NCI-H510A treated with DMSO at 0.1 percent for 48 hours (cell line): ENCODE measurements around the gene KLHL29.

Experiments
- DNase-seq: peaks from one replicate; lab custom pipeline; 2025; lab: John Stamatoyannopoulos, UW

Gene KLHL29

GRCh38 chr2:23593752-23594459 lies 208.9 kb downstream of the KLHL29 start:
- peak; percentile 62 for DNase-seq

DNA sequence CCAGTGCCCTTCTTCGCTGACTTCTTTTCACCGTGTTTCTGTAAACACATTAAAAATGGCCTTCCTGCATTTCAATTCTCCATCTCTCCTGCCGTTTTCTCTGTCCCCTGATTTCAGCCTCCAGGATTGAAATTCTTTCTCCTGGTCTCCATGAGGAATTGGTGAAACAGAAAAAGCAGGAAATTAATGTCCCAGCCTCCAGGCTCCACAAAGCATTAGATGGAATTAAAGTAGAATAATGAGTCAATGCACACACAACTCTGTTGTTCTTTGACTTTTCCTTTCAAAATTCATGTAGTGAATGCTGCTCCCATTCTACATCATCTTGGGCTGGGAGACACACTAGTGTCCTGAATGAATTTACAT lies 209.5 kb downstream of the KLHL29 start:
- no peak for DNase-seq

- DNase-seq, result no peak
Measured at GRCh38 chr2:23595021-23595420, 210.0 kb downstream of the KLHL29 start.

GRCh38 chr2:23595601-23596251 lies 210.7 kb downstream of the KLHL29 start:
- peak; percentile 55 for DNase-seq

- DNase-seq, result no peak
Measured at GRCh38 chr2:23596316-23596885, 211.4 kb downstream of the KLHL29 start.

DNA sequence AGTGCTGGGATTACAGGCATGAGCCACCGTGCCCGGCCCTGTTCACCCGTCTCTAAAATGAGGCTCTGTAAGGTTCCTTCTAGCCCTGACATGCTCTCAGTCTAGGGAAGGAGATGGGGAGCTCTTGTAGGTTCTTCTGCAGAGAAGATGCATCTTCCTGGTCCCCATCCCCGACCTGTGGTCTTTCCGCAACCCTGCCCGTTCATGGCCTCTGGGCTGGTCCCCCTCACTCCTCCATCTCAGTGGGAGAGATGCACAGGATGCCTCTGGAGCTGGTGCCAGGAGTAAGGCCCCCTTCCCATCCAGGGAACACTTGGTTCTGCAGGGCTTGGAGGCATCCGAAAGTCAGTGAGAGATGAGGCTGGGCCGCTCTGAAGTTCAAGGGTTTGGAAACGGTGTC lies 212.7 kb downstream of the KLHL29 start:
- no peak for DNase-seq

DNA sequence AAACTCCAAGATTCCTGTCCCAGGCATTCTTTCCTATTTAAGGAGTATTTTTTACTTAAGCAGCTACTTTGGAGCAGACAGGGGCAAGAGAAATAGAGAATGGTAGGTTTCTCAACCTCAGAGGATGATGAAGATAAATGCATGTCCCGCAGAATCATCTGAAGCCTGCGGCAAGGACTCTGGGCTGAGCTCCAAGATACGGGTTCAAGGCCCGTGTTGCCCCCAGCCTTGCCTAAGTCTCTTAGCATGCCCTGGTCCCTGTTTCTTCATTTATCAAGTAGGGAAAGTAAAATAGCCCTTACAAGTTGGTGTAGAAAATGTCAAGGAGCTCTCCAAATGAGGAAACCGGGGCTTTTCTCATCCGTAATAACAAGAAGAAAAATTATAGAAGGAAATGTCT lies 214.0 kb downstream of the KLHL29 start:
- DNase-seq, result no peak

DNA sequence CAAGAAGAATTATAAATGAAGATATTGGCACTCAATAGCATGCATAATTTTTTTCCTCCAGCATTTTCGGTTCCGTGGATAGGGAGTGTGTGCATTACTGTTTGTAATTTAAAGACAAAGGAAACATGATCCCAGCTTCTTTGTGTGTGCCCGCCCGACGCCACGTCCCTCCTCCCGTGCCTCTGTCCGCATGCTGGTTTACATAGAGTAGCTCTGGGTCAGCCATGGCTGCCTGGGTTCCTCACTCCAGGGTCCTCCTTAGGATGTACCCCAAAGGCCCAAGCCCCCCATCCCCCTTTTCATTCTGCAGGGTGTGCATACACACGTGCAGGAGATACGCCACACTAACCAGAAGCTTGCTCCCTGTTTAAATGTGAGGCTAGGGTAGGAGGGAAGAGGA lies 214.7 kb downstream of the KLHL29 start:
- peak; percentile 80 for DNase-seq

DNA sequence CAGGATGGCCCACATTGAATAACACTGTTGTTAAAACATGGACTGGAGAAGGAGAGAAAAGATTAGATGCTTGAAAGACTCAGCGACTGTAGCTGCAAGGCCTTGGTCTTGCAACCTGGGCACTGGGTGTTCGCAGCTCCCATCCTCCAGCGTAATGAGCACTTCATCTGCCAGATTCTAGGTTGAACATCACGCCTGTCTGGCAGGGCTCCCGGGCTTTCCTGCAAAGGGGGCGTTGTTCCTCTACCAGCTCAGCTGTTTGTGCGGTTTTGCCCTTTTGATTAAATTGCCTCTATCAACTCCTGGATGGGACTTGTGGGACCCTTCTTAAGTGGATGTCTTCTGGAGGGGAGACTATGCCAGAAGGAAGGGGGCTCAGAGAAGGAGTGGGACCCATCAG lies 215.4 kb downstream of the KLHL29 start:
- no peak for DNase-seq

- DNase-seq, result no peak
Measured at GRCh38 chr2:23601301-23601965, 216.5 kb downstream of the KLHL29 start.

- DNase-seq, result no peak
Measured at GRCh38 chr2:23602116-23602515, 217.1 kb downstream of the KLHL29 start.

GRCh38 chr2:23603156-23603555 lies 218.2 kb downstream of the KLHL29 start:
- DNase-seq, result no peak

DNA sequence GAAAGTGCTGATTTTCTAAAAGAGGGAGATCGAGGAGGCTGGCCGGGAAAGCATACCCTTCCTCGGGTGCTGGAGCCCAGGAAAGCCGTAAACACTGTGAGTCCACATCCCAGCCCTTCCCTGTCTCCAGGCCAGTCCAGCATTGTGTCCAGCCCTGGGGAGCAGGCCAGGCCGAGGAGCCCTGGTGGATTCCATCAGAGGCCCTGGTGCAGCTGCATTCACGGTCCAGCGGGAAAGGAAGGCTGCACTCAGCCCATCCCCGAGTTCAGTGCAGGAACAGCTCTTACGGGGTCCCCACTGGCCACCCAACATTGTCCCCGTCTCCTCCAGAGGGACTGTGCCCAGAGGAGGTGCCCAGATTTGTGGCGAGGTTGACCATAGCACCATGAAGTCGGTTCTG lies 218.6 kb downstream of the KLHL29 start:
- DNase-seq, result no peak

- DNase-seq, result no peak
Measured at GRCh38 chr2:23604731-23605130, 219.8 kb downstream of the KLHL29 start.

GRCh38 chr2:23605236-23605635 lies 220.3 kb downstream of the KLHL29 start:
- no peak for DNase-seq

DNA sequence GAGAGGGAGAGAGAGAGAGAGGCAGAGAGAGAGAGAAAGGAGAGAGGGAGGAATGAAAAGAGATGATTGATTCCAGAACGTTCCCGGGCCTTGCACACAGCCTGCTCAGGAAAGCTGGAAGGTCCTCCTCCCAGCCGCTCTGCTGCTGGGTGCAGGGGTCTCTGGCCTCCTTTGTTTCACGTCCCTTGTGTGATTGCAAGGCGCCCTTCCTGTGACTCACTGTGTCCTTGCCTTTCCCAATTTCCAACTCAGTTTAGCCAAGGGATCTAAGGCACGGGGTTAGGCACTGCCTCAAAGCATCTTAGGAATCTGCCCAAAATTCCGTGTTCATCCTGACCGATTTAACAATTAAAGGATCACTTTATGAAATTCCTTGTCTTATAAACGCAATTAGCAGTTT lies 221.2 kb downstream of the KLHL29 start:
- DNase-seq, result no peak

GRCh38 chr2:23606968-23607367 lies 222.0 kb downstream of the KLHL29 start:
- DNase-seq, result no peak

DNA sequence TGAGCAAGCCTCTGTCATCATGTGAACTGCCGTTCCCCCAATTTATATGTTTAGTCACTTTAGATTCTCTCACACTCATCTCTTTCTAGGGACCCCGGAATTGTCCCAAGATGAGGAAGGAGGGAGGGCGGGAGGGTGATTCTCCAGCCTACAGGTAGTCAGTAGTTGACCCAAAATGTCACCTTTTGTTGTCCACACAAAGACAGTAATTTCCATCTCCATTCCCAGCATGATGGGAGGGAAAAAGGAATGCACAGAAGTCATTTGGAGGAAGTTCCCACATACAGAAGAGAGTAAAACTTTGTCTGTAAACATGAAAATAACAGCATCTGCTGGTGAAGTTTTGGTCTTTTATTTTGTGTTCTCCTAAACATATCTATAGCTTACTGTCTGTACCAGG lies 222.9 kb downstream of the KLHL29 start:
- DNase-seq, result no peak

DNA sequence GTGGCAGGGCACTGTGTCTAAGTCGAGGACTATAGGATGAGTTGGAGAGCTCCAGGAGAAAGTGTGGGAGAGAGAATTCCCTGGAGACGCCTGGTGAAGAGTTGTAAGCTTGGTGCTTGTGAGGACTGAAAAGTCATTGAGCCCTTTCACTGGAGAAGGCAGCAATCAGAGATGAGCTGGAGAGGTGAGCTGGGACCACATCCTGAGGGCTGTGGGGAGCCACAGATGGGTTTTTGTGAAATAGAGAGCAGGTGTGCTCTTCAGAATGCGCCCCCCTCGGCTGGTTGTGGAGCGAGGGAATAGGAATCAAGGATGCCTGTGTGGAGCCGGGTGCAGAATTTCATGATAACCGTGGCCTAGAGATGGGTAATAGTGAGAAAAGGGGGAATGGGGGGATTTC lies 224.3 kb downstream of the KLHL29 start:
- DNase-seq, result no peak

GRCh38 chr2:23611839-23612238 lies 226.9 kb downstream of the KLHL29 start:
- DNase-seq, result no peak

DNA sequence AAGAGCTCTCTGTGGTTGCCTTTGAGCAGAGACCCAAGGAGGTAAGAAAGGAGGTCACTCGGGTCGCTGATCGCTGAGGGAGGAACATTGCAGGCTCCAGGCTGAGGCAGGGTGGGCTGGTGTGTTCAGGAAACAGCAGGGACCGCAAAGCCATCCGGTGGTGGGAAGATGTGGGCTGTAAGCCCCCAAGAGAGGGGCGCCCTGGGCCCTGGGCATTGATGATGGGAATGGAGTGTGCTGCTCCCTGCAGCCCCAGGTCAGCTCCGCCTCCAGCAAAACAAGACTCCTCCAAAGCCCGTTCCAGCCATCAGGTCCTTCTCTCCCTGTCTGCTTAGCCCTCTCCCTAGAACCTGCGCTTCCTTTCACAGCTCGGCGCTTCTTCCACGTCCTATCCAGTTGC lies 229.7 kb downstream of the KLHL29 start:
- DNase-seq, result no peak

DNA sequence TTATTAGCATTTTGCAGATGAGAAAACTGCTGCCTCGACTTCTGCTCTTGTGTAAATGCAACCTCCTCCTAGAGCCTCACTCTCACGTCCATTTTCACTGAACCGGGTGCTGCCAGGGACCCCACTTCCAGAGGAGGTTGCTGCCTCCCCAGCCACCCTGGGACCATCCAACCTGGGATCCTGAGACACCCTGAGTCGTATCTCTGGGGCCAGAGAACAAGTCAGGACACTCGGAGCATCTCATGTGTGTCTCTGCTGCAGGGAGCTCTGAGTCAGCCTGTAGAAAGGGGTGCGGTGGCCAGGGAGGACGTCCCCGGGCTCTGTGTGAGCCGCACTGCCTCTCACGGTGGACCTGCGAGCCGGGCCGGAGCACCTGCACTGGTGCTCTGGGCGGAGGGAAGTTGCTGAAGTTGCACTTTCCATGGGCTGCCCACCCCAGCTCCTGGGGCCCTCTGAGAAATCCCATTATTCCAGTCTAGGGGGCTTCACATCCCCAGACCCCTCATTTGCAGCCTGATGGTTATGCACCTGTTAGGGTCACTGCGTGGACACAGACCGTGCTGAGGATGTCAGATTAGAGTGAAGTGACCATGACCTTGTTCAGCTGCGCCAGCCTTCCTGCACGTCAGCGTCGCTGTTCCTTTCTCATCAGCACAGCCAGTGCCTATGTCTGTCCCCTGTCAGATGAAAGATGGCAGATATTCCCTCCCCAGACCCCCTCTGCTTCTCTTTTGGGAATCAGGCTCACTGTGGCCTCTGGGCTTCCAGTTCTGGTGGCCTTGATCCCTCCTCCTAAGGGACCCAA lies 230.4 kb downstream of the KLHL29 start:
- DNase-seq, result no peak
